ENCODE measurements around the gene IFFO2. TPM values are rescaled to one million over a fixed set of nuclear protein-coding genes. Genes with fewer than 3 reads are reported as not detected.

The IFFO2 gene
- total and polyA plus RNA-seq, 2 of the 8 experiments (the other 6 are each of a cell fraction or from before 2014, with no cell fraction given), result 6.6 to 10.4 TPM

DNA sequence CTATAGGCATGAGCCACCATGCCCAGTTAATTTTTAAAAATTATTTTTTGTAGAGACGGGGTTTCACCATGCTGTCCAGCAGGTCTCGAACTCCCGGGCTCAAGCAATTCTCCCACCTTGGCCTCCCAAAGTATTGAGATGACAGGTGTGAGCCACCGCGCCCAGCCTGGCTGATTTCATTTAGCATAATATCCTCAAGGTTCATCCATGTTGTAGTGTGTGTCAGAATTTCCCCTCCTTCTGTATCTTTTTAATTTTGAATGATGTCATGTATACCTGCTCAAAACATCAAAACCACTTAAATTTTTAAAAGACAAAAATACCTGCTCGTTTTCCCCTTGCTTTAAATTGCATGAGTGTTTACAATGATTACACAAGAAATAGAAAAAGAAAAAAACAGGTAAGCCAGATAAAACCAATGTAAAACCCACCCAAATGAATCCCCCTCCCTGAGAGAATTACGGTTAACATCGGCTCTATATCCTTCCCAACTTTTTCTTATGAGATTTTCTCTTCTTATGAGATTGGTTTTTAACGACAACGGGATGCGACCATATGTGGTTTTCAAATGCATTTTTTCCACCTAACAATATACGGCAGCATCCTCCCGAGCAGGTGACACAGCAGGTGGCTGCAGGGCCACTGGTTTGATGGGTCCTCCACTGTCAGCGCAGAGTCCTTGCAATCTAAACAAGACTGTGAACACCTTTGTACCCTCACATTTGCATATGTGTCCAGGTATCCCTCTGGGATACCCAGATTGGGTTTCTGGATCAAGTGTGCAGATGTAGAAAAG lies 22.1 kb downstream of the IFFO2 start (continued):
- TF ChIP-seq CHD7 (IDR thresholded peaks at IDR 0.05; ENCODE audit: insufficient replicate concordance, low read length) (no peak), BACH1 (IDR thresholded peaks at IDR 0.05; ENCODE audit: low read length) (no peak), KDM5A (IDR thresholded peaks at IDR 0.05; ENCODE audit: low read length) (no peak), KDM4A (IDR thresholded peaks at IDR 0.05; ENCODE audit: low read depth, low read length, severe bottlenecking) (no peak), CBX8 (IDR thresholded peaks at IDR 0.05; ENCODE audit: borderline replicate concordance, low read depth, low read length) (no peak), RNF2 (IDR thresholded peaks at IDR 0.05; ENCODE audit: borderline replicate concordance, low read depth, low read length, missing control alignments, poor library complexity, severe bottlenecking) (no peak), CTBP2 (IDR thresholded peaks at IDR 0.05; ENCODE audit: borderline replicate concordance, insufficient read depth, insufficient read length, low read length) (no peak), HDAC2 (IDR thresholded peaks at IDR 0.05; ENCODE audit: borderline replicate concordance in 1 of 2, low read depth in 2 of 2, low read length in 2 of 2) (no peak), SP2 (IDR thresholded peaks at IDR 0.05; ENCODE audit: low read length) (no peak)
